ENCODE results near the gene ARHGDIA. TPM values are rescaled to one million over a fixed set of nuclear protein-coding genes. Genes with fewer than 3 reads are reported as not detected.

The ARHGDIA gene
- total and polyA plus RNA-seq, 4 donors: 46.6 to 319 (median 238) TPM

DNA sequence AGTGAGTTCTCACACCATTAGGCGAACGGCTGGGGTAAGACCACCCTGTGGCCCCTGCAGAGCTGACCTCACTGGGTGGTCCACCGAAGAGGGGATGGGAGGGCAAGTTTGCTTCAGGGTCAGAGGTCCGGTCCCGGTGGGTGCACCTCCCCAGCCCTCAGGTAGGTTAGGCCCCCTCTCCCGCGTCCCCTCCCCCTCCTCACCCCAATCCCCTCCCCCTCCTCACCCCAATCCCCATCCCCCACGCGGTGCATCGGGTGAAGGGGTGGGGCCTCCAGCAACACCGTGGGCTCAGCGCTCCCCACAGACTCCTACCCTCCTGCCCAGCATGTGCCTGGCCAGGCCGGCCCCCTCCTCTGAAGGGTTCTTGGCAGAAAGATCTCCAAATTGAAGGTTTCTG is 51.4 kb downstream of the ARHGDIA start:
- 30% methylated on average over 3 of the region's 13 CpGs for WGBS (ENCODE audit: insufficient coverage)
- H3K27ac ChIP-seq (ENCODE audit: low read depth, low read length): no peak overlapping the region
- peaks cover 5% of the 10 kb centered on the region for H3K4me1 ChIP-seq (ENCODE audit: control insufficient read depth, insufficient read depth, low read length)
- H3K27me3 ChIP-seq (ENCODE audit: control insufficient read depth, insufficient read depth, low read length): peaks cover 2% of the 10 kb centered on the region
- DNase-seq (ENCODE audit: low read depth in 4 of 6, low spot score in 6 of 6): no peak
- no peak overlapping the region for H3K4me3 ChIP-seq (ENCODE audit: low read depth, low read length)
- H3K36me3 ChIP-seq (ENCODE audit: control insufficient read depth, insufficient read depth, low read length): peaks cover 38% of the 10 kb centered on the region
- no peaks in the 10 kb centered on the region for H3K9me3 ChIP-seq (ENCODE audit: control insufficient read depth, insufficient read depth, low read length)

DNA sequence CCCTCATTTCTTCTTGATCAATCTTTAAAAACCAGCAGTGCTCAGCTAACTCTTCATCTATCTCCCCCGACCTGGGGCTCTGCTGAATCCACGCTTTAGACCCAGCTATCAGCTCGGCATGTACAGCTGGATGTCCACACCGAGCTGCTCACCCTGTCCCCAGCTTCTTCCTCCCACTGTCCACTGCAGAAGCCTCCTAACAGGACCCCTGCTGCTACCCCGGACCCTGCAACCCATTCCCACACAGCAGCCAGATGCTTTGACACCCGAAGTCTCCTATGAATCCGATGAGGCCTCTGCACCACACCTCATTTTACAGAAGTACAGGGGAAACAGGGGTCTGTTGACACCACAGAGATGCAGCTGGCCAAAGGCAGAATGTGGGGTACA is 53.4 kb downstream of the ARHGDIA start:
- H3K9me3 ChIP-seq (ENCODE audit: control insufficient read depth, insufficient read depth, low read length): no peaks in the 10 kb centered on the region
- H3K4me3 ChIP-seq (ENCODE audit: low read depth, low read length): no peak overlapping the region
- peaks cover 18% of the 10 kb centered on the region for H3K36me3 ChIP-seq (ENCODE audit: control insufficient read depth, insufficient read depth, low read length)
- H3K4me1 ChIP-seq (ENCODE audit: control insufficient read depth, insufficient read depth, low read length): peaks cover 5% of the 10 kb centered on the region
- WGBS (ENCODE audit: insufficient coverage): 58% methylated on average over 7 of the region's 7 CpGs
- DNase-seq (ENCODE audit: low read depth in 4 of 6, low spot score in 6 of 6): no peak
- peaks cover 2% of the 10 kb centered on the region for H3K27me3 ChIP-seq (ENCODE audit: control insufficient read depth, insufficient read depth, low read length)
- no peak overlapping the region for H3K27ac ChIP-seq (ENCODE audit: low read depth, low read length)

Other genes starting within 250 kb of the ARHGDIA start
Only the 30 nearest of the 31 such genes appear.
- 1 to 10 TPM in 1 of 2 donors, under 1 TPM in 1; 0.69 to 1.3 TPM for gene TSPAN10, start 234.1 kb downstream of the ARHGDIA start, total RNA-seq
- 1 to 10 TPM; 1.2 to 1.6 TPM for gene TSPAN10, start 234.1 kb downstream of the ARHGDIA start, polyA plus RNA-seq (ENCODE audit: insufficient read length in 2 of 2)
- gene PDE6G, start 214.8 kb downstream of the ARHGDIA start, total RNA-seq: 1 to 10 TPM in 1 of 2 donors, not detected in 1; 3.7 TPM
- gene PDE6G, start 214.8 kb downstream of the ARHGDIA start, polyA plus RNA-seq (ENCODE audit: insufficient read length in 2 of 2): 1 to 10 TPM; 1.9 to 2.0 TPM
- 10 to 100 TPM; 10.1 to 35.6 TPM for gene OXLD1, start 204.7 kb downstream of the ARHGDIA start, total RNA-seq
- gene OXLD1, start 204.7 kb downstream of the ARHGDIA start, polyA plus RNA-seq (ENCODE audit: insufficient read length in 2 of 2): 10 to 100 TPM; 20.9 to 27.1 TPM
- 10 to 100 TPM in 1 of 2 donors, 1 to 10 TPM in 1; 3.9 to 11.9 TPM for gene CCDC137, start 204.6 kb downstream of the ARHGDIA start, total RNA-seq
- gene CCDC137, start 204.6 kb downstream of the ARHGDIA start, polyA plus RNA-seq (ENCODE audit: insufficient read length in 2 of 2): 10 to 100 TPM; 21.1 to 25.9 TPM
- gene ARL16, start 187.5 kb downstream of the ARHGDIA start, total RNA-seq: 10 to 100 TPM; 43.2 to 57.1 TPM
- gene ARL16, start 187.5 kb downstream of the ARHGDIA start, polyA plus RNA-seq (ENCODE audit: insufficient read length in 2 of 2): 10 to 100 TPM; 64.8 to 69.1 TPM
- 10 to 100 TPM; 37.9 to 66.7 TPM for gene HGS, start 187.3 kb downstream of the ARHGDIA start, total RNA-seq
- gene HGS, start 187.3 kb downstream of the ARHGDIA start, polyA plus RNA-seq (ENCODE audit: insufficient read length in 2 of 2): 100 to 1,000 TPM; 107 to 128 TPM
- gene MRPL12, start 168.0 kb downstream of the ARHGDIA start, total RNA-seq: 10 to 100 TPM in 1 of 2 donors, 1 to 10 TPM in 1; 9.2 to 10.7 TPM
- gene MRPL12, start 168.0 kb downstream of the ARHGDIA start, polyA plus RNA-seq (ENCODE audit: insufficient read length in 2 of 2): 10 to 100 TPM; 74.5 to 76.0 TPM
- gene SLC25A10, start 159.1 kb downstream of the ARHGDIA start, total RNA-seq: 10 to 100 TPM in 1 of 2 donors, 1 to 10 TPM in 1; 6.1 to 10.4 TPM
- 10 to 100 TPM; 14.1 to 15.2 TPM for gene SLC25A10, start 159.1 kb downstream of the ARHGDIA start, polyA plus RNA-seq (ENCODE audit: insufficient read length in 2 of 2)
- under 1 TPM; 0.50 to 0.99 TPM for gene GCGR, start 67.2 kb downstream of the ARHGDIA start, total RNA-seq
- gene GCGR, start 67.2 kb downstream of the ARHGDIA start, polyA plus RNA-seq (ENCODE audit: insufficient read length in 2 of 2): 1 to 10 TPM in 1 of 2 donors, not detected in 1; 1.3 TPM
- gene MCRIP1, start 38.0 kb downstream of the ARHGDIA start, total RNA-seq: 100 to 1,000 TPM in 1 of 2 donors, 10 to 100 TPM in 1; 51.0 to 146 TPM
- gene MCRIP1, start 38.0 kb downstream of the ARHGDIA start, polyA plus RNA-seq (ENCODE audit: insufficient read length in 2 of 2): 100 to 1,000 TPM; 216 to 234 TPM
- under 1 TPM in 1 of 2 donors, not detected in 1; 0.17 TPM for gene PPP1R27, start 36.3 kb downstream of the ARHGDIA start, total RNA-seq
- under 1 TPM in 1 of 2 donors, not detected in 1; 0.18 TPM for gene PPP1R27, start 36.3 kb downstream of the ARHGDIA start, polyA plus RNA-seq (ENCODE audit: insufficient read length in 2 of 2)
- 100 to 1,000 TPM; 143 to 443 TPM for gene P4HB, start 10.8 kb downstream of the ARHGDIA start, total RNA-seq
- 100 to 1,000 TPM; 254 to 311 TPM for gene P4HB, start 10.8 kb downstream of the ARHGDIA start, polyA plus RNA-seq (ENCODE audit: insufficient read length in 2 of 2)
- gene ALYREF, start 20.2 kb upstream of the ARHGDIA start, total RNA-seq: 10 to 100 TPM; 54.6 to 77.1 TPM
- gene ALYREF, start 20.2 kb upstream of the ARHGDIA start, polyA plus RNA-seq (ENCODE audit: insufficient read length in 2 of 2): 10 to 100 TPM; 77.4 to 84.5 TPM
- gene ANAPC11, start 20.4 kb upstream of the ARHGDIA start, total RNA-seq: 100 to 1,000 TPM in 1 of 2 donors, 10 to 100 TPM in 1; 53.8 to 120 TPM
- gene ANAPC11, start 20.4 kb upstream of the ARHGDIA start, polyA plus RNA-seq (ENCODE audit: insufficient read length in 2 of 2): 100 to 1,000 TPM; 142 to 144 TPM
- 1 to 10 TPM; 1.1 to 4.4 TPM for gene NPB, start 30.9 kb upstream of the ARHGDIA start, total RNA-seq
- gene NPB, start 30.9 kb upstream of the ARHGDIA start, polyA plus RNA-seq (ENCODE audit: insufficient read length in 2 of 2): 1 to 10 TPM; 2.1 to 3.8 TPM
- gene PCYT2, start 40.1 kb upstream of the ARHGDIA start, total RNA-seq: 10 to 100 TPM; 31.4 to 36.4 TPM
- 10 to 100 TPM; 62.9 to 67.4 TPM for gene PCYT2, start 40.1 kb upstream of the ARHGDIA start, polyA plus RNA-seq (ENCODE audit: insufficient read length in 2 of 2)
- 10 to 100 TPM in 1 of 2 donors, 1 to 10 TPM in 1; 5.8 to 11.8 TPM for gene SIRT7, start 46.8 kb upstream of the ARHGDIA start, total RNA-seq
- 10 to 100 TPM; 18.9 to 24.2 TPM for gene SIRT7, start 46.8 kb upstream of the ARHGDIA start, polyA plus RNA-seq (ENCODE audit: insufficient read length in 2 of 2)
- gene MAFG, start 56.4 kb upstream of the ARHGDIA start, total RNA-seq: 10 to 100 TPM; 10.8 to 13.0 TPM
- gene MAFG, start 56.4 kb upstream of the ARHGDIA start, polyA plus RNA-seq (ENCODE audit: insufficient read length in 2 of 2): 10 to 100 TPM; 21.5 to 24.2 TPM
- gene PYCR1, start 66.0 kb upstream of the ARHGDIA start, total RNA-seq: 10 to 100 TPM; 37.0 to 52.0 TPM
- 10 to 100 TPM; 47.2 to 56.8 TPM for gene PYCR1, start 66.0 kb upstream of the ARHGDIA start, polyA plus RNA-seq (ENCODE audit: insufficient read length in 2 of 2)
- gene MYADML2, start 75.9 kb upstream of the ARHGDIA start, total RNA-seq: 1 to 10 TPM in 1 of 2 donors, under 1 TPM in 1; 0.44 to 2.0 TPM
- 1 to 10 TPM; 2.2 to 2.9 TPM for gene MYADML2, start 75.9 kb upstream of the ARHGDIA start, polyA plus RNA-seq (ENCODE audit: insufficient read length in 2 of 2)
- 1 to 10 TPM in 1 of 2 donors, under 1 TPM in 1; 0.89 to 3.0 TPM for gene NOTUM, start 89.8 kb upstream of the ARHGDIA start, total RNA-seq
- gene NOTUM, start 89.8 kb upstream of the ARHGDIA start, polyA plus RNA-seq (ENCODE audit: insufficient read length in 2 of 2): 1 to 10 TPM in 1 of 2 donors, under 1 TPM in 1; 0.82 to 1.4 TPM
- 10 to 100 TPM; 22.3 to 42.8 TPM for gene ASPSCR1, start 106.3 kb upstream of the ARHGDIA start, total RNA-seq
- 10 to 100 TPM; 38.9 to 53.7 TPM for gene ASPSCR1, start 106.3 kb upstream of the ARHGDIA start, polyA plus RNA-seq (ENCODE audit: insufficient read length in 2 of 2)
- 10 to 100 TPM; 37.0 to 56.3 TPM for gene CENPX, start 151.5 kb upstream of the ARHGDIA start, total RNA-seq
- 10 to 100 TPM; 70.4 to 71.9 TPM for gene CENPX, start 151.5 kb upstream of the ARHGDIA start, polyA plus RNA-seq (ENCODE audit: insufficient read length in 2 of 2)
- gene LRRC45, start 152.0 kb upstream of the ARHGDIA start, total RNA-seq: 10 to 100 TPM in 1 of 2 donors, 1 to 10 TPM in 1; 8.2 to 16.9 TPM
- gene LRRC45, start 152.0 kb upstream of the ARHGDIA start, polyA plus RNA-seq (ENCODE audit: insufficient read length in 2 of 2): 10 to 100 TPM; 22.1 to 26.4 TPM
- gene RAC3, start 160.3 kb upstream of the ARHGDIA start, total RNA-seq: 10 to 100 TPM; 51.7 to 58.4 TPM
- 100 to 1,000 TPM; 212 to 214 TPM for gene RAC3, start 160.3 kb upstream of the ARHGDIA start, polyA plus RNA-seq (ENCODE audit: insufficient read length in 2 of 2)
- gene DCXR, start 166.4 kb upstream of the ARHGDIA start, total RNA-seq: 10 to 100 TPM; 44.3 to 94.5 TPM
- 100 to 1,000 TPM; 144 to 145 TPM for gene DCXR, start 166.4 kb upstream of the ARHGDIA start, polyA plus RNA-seq (ENCODE audit: insufficient read length in 2 of 2)
- gene RFNG, start 180.5 kb upstream of the ARHGDIA start, total RNA-seq: 10 to 100 TPM; 19.5 to 36.7 TPM
- gene RFNG, start 180.5 kb upstream of the ARHGDIA start, polyA plus RNA-seq (ENCODE audit: insufficient read length in 2 of 2): 10 to 100 TPM; 61.8 to 75.2 TPM
- 100 to 1,000 TPM in 1 of 2 donors, 10 to 100 TPM in 1; 63.4 to 125 TPM for gene GPS1, start 180.6 kb upstream of the ARHGDIA start, total RNA-seq
- 100 to 1,000 TPM; 151 to 165 TPM for gene GPS1, start 180.6 kb upstream of the ARHGDIA start, polyA plus RNA-seq (ENCODE audit: insufficient read length in 2 of 2)
- 10 to 100 TPM; 18.9 to 48.8 TPM for gene DUS1L, start 194.5 kb upstream of the ARHGDIA start, total RNA-seq
- 10 to 100 TPM; 66.6 to 85.1 TPM for gene DUS1L, start 194.5 kb upstream of the ARHGDIA start, polyA plus RNA-seq (ENCODE audit: insufficient read length in 2 of 2)
- gene FASN, start 226.9 kb upstream of the ARHGDIA start, total RNA-seq: 10 to 100 TPM; 57.7 to 58.3 TPM
- 100 to 1,000 TPM; 163 to 184 TPM for gene FASN, start 226.9 kb upstream of the ARHGDIA start, polyA plus RNA-seq (ENCODE audit: insufficient read length in 2 of 2)

Measured in spinal cord (tissue), 10 donors.